SH-SY5Y (cell line): Measurements from ENCODE around the gene TWIST1.

Source experiments
- GATA2 ChIP-seq: IDR thresholded peaks from 2 replicates; pipeline ENCODE4 v1.6.1; 2011; ENCODE audit warnings: mild to moderate bottlenecking, low read depth, low read length
- GATA3 ChIP-seq: IDR thresholded peaks from 2 replicates; pipeline ENCODE4 v1.6.1; 2011; ENCODE audit warnings: low read depth, mild to moderate bottlenecking, low read length, moderate library complexity

GRCh38 chr7:19118636-19119371 lies 1.4 kb upstream of the TWIST1 start:
- TF ChIP-seq GATA2 (no peak; the same call in 1 of the 2 replicates), GATA3 (no peak)
